Ishikawa (cell line): ENCODE data around the gene SYNE1.

Source experiments
- RAD21 ChIP-seq: IDR thresholded peaks from 2 replicates; pipeline ENCODE4 v1.6.1; 2012; ENCODE audit warnings: low read depth
- TF ChIP-seq, protein P1 (sequence below): IDR thresholded peaks from 2 replicates; pipeline ENCODE4 v1.6.1; 2012
- TF ChIP-seq, protein P2 (sequence below): IDR thresholded peaks from 2 replicates; pipeline ENCODE4 v1.6.1; 2012; ENCODE audit warnings: low read depth, mild to moderate bottlenecking

DNA sequence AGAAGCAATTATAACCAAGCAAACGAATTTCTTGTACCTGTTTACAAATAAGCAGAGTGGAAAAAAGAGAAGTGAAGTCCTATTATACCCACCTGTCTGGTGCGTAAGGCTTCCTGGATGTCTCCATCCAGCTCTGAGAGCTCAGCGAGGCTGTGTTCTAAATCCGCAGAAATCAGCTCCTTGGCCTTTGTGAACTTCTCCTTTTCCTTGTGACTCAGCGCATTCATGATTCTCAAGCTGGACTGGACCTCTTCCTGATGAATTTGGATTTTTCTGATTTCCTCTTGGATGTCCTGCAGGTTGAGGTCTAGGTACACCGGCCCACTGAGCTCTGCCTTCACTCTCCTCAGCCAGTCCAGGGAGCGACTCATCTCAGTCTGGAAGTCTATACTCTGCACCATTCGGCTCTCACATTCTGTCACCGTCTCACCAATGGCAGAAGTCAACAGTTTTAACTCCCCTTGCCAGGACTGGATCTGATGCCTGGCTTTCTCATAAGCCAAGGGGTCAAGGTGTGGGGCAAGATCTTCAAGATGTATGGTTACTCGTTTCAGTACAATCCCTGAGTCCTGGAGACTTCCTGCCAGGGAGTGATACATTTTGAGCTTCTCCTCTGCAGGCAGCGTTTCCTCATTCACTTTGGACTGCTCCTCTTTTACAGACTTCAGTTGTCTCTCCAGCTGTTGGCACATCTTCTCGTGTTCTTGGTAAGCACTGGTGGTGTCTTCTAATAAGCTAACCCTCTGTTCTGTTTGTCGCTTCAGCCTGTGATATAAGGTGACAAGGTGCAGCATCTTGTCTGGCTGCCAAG is 307.3 kb downstream of the SYNE1 start:
- TF ChIP-seq, protein P1, sequence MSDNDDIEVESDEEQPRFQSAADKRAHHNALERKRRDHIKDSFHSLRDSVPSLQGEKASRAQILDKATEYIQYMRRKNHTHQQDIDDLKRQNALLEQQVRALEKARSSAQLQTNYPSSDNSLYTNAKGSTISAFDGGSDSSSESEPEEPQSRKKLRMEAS = no peak
- TF ChIP-seq RAD21 = no peak
- TF ChIP-seq, protein P2, sequence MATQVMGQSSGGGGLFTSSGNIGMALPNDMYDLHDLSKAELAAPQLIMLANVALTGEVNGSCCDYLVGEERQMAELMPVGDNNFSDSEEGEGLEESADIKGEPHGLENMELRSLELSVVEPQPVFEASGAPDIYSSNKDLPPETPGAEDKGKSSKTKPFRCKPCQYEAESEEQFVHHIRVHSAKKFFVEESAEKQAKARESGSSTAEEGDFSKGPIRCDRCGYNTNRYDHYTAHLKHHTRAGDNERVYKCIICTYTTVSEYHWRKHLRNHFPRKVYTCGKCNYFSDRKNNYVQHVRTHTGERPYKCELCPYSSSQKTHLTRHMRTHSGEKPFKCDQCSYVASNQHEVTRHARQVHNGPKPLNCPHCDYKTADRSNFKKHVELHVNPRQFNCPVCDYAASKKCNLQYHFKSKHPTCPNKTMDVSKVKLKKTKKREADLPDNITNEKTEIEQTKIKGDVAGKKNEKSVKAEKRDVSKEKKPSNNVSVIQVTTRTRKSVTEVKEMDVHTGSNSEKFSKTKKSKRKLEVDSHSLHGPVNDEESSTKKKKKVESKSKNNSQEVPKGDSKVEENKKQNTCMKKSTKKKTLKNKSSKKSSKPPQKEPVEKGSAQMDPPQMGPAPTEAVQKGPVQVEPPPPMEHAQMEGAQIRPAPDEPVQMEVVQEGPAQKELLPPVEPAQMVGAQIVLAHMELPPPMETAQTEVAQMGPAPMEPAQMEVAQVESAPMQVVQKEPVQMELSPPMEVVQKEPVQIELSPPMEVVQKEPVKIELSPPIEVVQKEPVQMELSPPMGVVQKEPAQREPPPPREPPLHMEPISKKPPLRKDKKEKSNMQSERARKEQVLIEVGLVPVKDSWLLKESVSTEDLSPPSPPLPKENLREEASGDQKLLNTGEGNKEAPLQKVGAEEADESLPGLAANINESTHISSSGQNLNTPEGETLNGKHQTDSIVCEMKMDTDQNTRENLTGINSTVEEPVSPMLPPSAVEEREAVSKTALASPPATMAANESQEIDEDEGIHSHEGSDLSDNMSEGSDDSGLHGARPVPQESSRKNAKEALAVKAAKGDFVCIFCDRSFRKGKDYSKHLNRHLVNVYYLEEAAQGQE = no peak
